SU-DHL-6 (cell line): ENCODE results near the gene TNXB.
"Not testable (repeated sequence)": the region's sequence is repeated elsewhere in the genome, so short reads cannot be mapped to it uniquely, and the experiment has no call there.

Experiments
- CTCF ChIP-seq: fragments of 200-600 bp; sonication (generic); IDR thresholded peaks from one replicate; pipeline ENCODE4 v1.5.1; 2017; ENCODE audit warnings: antibody characterized with exemption, mild to moderate bottlenecking, low read length, moderate library complexity; ENCODE audit not compliant: insufficient read depth, poor library complexity, severe bottlenecking
- EZH2phosphoT487 ChIP-seq: fragments of 200-600 bp; sonication (generic), shearing (Covaris generic); conservative IDR thresholded peaks from 2 replicates; pipeline ENCODE4 v1.6.1; 2018; ENCODE audit warnings: mild to moderate bottlenecking, antibody characterized with exemption, low read length, moderate library complexity, mixed read lengths

- not testable (repeated sequence) for TF ChIP-seq CTCF, EZH2phosphoT487
These were observed 68.7 kb downstream of the TNXB start for GRCh38 chr6:32040299-32041049.
